ENCODE data around the gene SLC47A1.

SLC47A1 gene

GRCh38 chr17:19492141-19492540 lies 41.5 kb upstream of the SLC47A1 start:
- Histone ChIP-seq H2AFZ (ENCODE audit: low read depth) (no peak overlapping the region), H4K20me1 (ENCODE audit: insufficient read depth) (no peaks in the 10 kb centered on the region), H3K4me3 (IDR thresholded peaks at IDR 0.05; ENCODE audit: insufficient read depth, low read depth, low read length) (no peak overlapping the region), H3K27ac (no peak overlapping the region), H3K27me3 (ENCODE audit: insufficient read depth, low read depth) (no peaks in the 10 kb centered on the region), H3K79me2 (ENCODE audit: insufficient read depth, low read depth) (no peaks in the 10 kb centered on the region), H3K4me2 (no peak overlapping the region), H3K4me1 (ENCODE audit: low read depth, poor library complexity, severe bottlenecking) (peaks cover 45% of the 10 kb centered on the region), H3K36me3 (ENCODE audit: insufficient read depth) (no peaks in the 10 kb centered on the region), H3K9ac (no peak overlapping the region)
- no peak for TF ChIP-seq CTCF (conservative IDR thresholded peaks at IDR 0.05; ENCODE audit: low read depth, low read length)

- peaks cover 57% of the 10 kb centered on the region for H3K4me1 ChIP-seq (ENCODE audit: low read depth, poor library complexity, severe bottlenecking)
- H3K36me3 ChIP-seq (ENCODE audit: insufficient read depth) = no peaks in the 10 kb centered on the region
- H3K9ac ChIP-seq = no peak overlapping the region; the same call in 1 of the 2 replicates
- no peaks in the 10 kb centered on the region for H4K20me1 ChIP-seq (ENCODE audit: insufficient read depth)
- peak overlapping the region; percentile 23; the same call in 1 of the 2 replicates for H2AFZ ChIP-seq (ENCODE audit: low read depth)
- no peaks in the 10 kb centered on the region for H3K27me3 ChIP-seq (ENCODE audit: insufficient read depth, low read depth)
- no peaks in the 10 kb centered on the region for H3K79me2 ChIP-seq (ENCODE audit: insufficient read depth, low read depth)
- no peak for TF ChIP-seq CTCF (conservative IDR thresholded peaks at IDR 0.05; ENCODE audit: low read depth, low read length)
- H3K4me3 ChIP-seq (IDR thresholded peaks at IDR 0.05; ENCODE audit: insufficient read depth, low read depth, low read length) = no peak overlapping the region
- peak overlapping the region; percentile 77 for H3K4me2 ChIP-seq
- peak overlapping the region; percentile 86; the same call in 1 of the 2 replicates for H3K27ac ChIP-seq
Measured at GRCh38 chr17:19494961-19495806, 38.5 kb upstream of the SLC47A1 start.

- peak overlapping the region; percentile 86 for H3K27ac ChIP-seq
Measured at GRCh38 chr17:19495828-19496528, 37.7 kb upstream of the SLC47A1 start.

DNA sequence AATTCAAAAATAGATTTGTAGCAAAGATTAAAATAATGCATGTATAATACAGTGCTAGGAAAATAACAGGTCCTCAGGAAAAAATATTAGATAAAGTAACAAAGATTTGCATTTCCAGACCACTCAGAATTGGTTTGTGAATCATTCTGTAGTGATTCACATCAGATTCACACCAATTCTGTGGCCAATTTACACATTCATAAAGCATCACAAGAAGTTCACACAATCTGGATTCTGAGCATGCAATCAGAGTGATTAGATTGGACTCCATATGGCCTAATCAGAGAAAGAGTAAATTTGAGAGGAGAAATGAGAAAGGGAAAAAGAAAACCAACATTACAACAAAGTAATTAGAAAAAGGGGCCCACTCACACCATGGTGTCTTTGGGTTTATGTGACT lies 36.0 kb upstream of the SLC47A1 start:
- H2AFZ ChIP-seq (ENCODE audit: low read depth) = no peak overlapping the region
- H3K4me2 ChIP-seq = peak overlapping the region; percentile 77; the same call in 1 of the 2 replicates

More at GRCh38 chr17:19495828-19496528, 37.7 kb upstream of the SLC47A1 start:
- Histone ChIP-seq H3K9ac (peak overlapping the region; percentile 43; the same call in 1 of the 2 replicates), H3K36me3 (ENCODE audit: insufficient read depth) (no peaks in the 10 kb centered on the region), H3K4me1 (ENCODE audit: low read depth, poor library complexity, severe bottlenecking) (peaks cover 57% of the 10 kb centered on the region), H3K4me3 (IDR thresholded peaks at IDR 0.05; ENCODE audit: insufficient read depth, low read depth, low read length) (no peak overlapping the region), H2AFZ (ENCODE audit: low read depth) (peak overlapping the region; percentile 23; the same call in 1 of the 2 replicates), H3K27me3 (ENCODE audit: insufficient read depth, low read depth) (no peaks in the 10 kb centered on the region), H4K20me1 (ENCODE audit: insufficient read depth) (no peaks in the 10 kb centered on the region), H3K79me2 (ENCODE audit: insufficient read depth, low read depth) (no peaks in the 10 kb centered on the region), H3K4me2 (peak overlapping the region; percentile 77)
- no peak for TF ChIP-seq CTCF (conservative IDR thresholded peaks at IDR 0.05; ENCODE audit: low read depth, low read length)

More for the DNA sequence above, 36.0 kb upstream of the SLC47A1 start:
- Histone ChIP-seq H3K36me3 (ENCODE audit: insufficient read depth) (no peaks in the 10 kb centered on the region), H3K4me1 (ENCODE audit: low read depth, poor library complexity, severe bottlenecking) (peaks cover 54% of the 10 kb centered on the region), H3K79me2 (ENCODE audit: insufficient read depth, low read depth) (no peaks in the 10 kb centered on the region), H3K9ac (no peak overlapping the region), H3K27me3 (ENCODE audit: insufficient read depth, low read depth) (no peaks in the 10 kb centered on the region), H3K4me3 (IDR thresholded peaks at IDR 0.05; ENCODE audit: insufficient read depth, low read depth, low read length) (no peak overlapping the region), H4K20me1 (ENCODE audit: insufficient read depth) (no peaks in the 10 kb centered on the region), H3K27ac (no peak overlapping the region)
- no peak for TF ChIP-seq CTCF (conservative IDR thresholded peaks at IDR 0.05; ENCODE audit: low read depth, low read length)

Data from KMS-11 (cell line).